Measurements from ENCODE around the gene ASCC3. TPM values are rescaled to one million over a fixed set of nuclear protein-coding genes. Genes with fewer than 3 reads are reported as not detected.

The ASCC3 gene
- total and polyA plus RNA-seq, 12 donors: 3.1 to 46.2 (median 32.4) TPM

DNA sequence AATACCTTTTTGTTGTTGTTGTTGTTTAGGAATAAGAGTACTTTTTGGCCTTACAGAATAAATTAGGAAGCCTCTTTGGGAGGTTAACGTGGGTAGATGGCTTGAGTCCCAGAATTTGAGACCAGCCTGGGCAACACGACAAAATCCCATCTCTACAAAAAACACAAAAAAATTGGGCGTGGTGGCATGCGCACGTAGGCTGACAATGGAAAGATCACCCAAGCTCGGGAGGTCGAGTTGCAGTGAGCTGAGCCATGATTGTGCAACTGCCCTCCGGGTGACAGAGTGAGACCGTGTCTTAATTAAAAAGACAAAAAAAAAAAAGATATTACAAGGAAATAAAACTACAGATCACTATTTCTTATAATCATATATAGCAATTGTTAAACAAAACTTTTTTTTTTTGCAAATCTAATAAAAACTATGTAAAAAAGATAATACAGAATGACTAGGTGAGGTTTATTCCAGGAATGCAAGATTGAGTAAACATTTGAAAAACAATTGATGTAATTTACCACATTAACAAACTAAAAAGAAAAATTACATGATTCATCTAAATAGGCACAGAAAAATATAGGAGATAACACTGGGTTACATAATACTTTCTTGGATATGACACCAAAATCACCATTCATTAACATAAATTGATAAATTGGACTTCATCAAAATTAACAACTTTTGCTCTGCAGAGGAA, 43.6 kb upstream of the ASCC3 start:
- Histone ChIP-seq H3K4me1 (replicated peaks in 1 of 2) (no peaks in the 10 kb centered on the region), H3K27me3 (no peaks in the 10 kb centered on the region), H3K4me3 (no peak overlapping the region), H3K27ac (no peak overlapping the region), H3K9me3 (replicated peaks in 1 of 3) (no peaks in the 10 kb centered on the region), H3K36me3 (replicated peaks in 1 of 2) (no peaks in the 10 kb centered on the region)
- no peak for DNase-seq
- intact Hi-C loops (cut with DNase I): no loop called here
- no peak for TF ChIP-seq POLR2A (IDR thresholded peaks at IDR 0.05)
- TF ChIP-seq, protein P1, sequence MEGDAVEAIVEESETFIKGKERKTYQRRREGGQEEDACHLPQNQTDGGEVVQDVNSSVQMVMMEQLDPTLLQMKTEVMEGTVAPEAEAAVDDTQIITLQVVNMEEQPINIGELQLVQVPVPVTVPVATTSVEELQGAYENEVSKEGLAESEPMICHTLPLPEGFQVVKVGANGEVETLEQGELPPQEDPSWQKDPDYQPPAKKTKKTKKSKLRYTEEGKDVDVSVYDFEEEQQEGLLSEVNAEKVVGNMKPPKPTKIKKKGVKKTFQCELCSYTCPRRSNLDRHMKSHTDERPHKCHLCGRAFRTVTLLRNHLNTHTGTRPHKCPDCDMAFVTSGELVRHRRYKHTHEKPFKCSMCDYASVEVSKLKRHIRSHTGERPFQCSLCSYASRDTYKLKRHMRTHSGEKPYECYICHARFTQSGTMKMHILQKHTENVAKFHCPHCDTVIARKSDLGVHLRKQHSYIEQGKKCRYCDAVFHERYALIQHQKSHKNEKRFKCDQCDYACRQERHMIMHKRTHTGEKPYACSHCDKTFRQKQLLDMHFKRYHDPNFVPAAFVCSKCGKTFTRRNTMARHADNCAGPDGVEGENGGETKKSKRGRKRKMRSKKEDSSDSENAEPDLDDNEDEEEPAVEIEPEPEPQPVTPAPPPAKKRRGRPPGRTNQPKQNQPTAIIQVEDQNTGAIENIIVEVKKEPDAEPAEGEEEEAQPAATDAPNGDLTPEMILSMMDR (IDR thresholded peaks at IDR 0.05): no peak
- WGBS, 4 donors: 79 to 87% (median 85%) methylated on average over 9 of the region's 9 CpGs

DNA sequence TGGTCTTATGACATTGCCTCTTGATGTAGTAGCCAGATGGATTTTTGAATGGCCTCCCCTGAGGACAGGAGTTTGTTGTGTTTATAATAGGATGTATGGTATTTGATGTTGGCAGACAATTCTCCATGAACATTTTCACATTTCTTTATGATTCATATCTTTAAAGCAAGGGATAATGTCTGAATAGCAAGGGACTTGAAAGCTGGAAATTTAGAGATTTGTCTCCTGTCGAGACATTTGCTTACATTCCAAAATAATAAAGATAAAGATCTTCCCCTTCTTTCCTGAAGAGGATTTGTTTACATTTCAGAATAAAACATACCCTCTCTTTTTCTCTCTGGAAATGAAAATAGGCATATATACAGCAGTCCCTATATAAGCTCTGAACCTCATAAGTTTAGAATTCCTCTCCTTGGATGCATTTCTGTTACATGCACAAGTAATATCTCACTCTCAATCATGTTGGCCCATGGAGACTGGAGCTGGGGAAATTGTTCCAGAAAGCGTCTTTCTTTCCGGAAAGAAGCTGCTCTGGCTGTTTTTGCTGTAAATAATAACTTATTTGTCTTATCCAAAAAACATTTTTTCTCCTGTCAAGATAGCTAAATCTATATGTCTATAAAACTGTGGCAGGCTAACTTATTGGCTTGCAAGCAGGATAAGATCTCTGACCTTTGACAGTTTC, 42.5 kb upstream of the ASCC3 start:
- no peak overlapping the region for H3K27ac ChIP-seq
- intact Hi-C loops (cut with DNase I): no loop called here
- no peak for DNase-seq
- no peaks in the 10 kb centered on the region for H3K27me3 ChIP-seq
- H3K4me3 ChIP-seq: no peak overlapping the region
- WGBS, 4 donors: 52 to 70% (median 67%) methylated on average over 3 of the region's 3 CpGs
- H3K36me3 ChIP-seq (replicated peaks in 1 of 2): no peaks in the 10 kb centered on the region
- TF ChIP-seq, protein P1 (IDR thresholded peaks at IDR 0.05): no peak
- no peak for TF ChIP-seq POLR2A (IDR thresholded peaks at IDR 0.05)
- H3K9me3 ChIP-seq (replicated peaks in 1 of 3): no peaks in the 10 kb centered on the region
- H3K4me1 ChIP-seq (replicated peaks in 1 of 2): no peaks in the 10 kb centered on the region

DNA sequence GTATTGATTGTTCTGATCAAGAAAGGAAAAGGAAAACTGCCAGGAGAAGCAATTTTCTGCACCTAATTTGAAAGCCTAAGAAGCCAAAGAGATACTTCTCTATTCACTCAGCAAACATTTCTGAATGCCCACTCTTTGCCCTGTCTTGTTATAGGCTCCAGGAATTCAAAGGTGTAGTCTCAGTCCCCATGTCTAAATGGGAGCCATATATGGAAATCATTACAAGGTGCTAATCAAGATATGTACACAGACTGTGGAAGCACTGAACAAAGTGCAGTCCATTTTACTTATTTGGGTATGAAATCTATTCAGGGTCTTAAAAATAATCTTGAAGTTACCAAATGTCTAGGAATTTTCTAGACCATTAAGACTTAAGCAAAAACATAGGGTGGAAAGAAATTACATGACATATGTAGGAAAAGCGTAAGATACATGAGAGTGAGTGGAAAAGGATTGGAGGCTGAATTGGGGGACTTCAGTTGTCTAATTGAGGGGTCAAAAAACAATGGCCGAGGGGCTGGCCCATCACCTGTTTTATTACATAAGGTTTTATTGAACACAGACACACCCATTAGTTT, 39.0 kb upstream of the ASCC3 start:
- H3K9me3 ChIP-seq (replicated peaks in 1 of 3): no peaks in the 10 kb centered on the region
- no peak for DNase-seq
- H3K27ac ChIP-seq: no peak overlapping the region
- no peaks in the 10 kb centered on the region for H3K4me1 ChIP-seq (replicated peaks in 1 of 2)
- H3K36me3 ChIP-seq (replicated peaks in 1 of 2): no peaks in the 10 kb centered on the region
- TF ChIP-seq POLR2A (IDR thresholded peaks at IDR 0.05): no peak
- TF ChIP-seq, protein P1 (IDR thresholded peaks at IDR 0.05): no peak
- H3K4me3 ChIP-seq: no peak overlapping the region
- intact Hi-C loops (cut with DNase I): no loop called here
- WGBS, 4 donors: 69 to 83% (median 78%) methylated on average over 2 of the region's 2 CpGs
- H3K27me3 ChIP-seq: no peaks in the 10 kb centered on the region

DNA sequence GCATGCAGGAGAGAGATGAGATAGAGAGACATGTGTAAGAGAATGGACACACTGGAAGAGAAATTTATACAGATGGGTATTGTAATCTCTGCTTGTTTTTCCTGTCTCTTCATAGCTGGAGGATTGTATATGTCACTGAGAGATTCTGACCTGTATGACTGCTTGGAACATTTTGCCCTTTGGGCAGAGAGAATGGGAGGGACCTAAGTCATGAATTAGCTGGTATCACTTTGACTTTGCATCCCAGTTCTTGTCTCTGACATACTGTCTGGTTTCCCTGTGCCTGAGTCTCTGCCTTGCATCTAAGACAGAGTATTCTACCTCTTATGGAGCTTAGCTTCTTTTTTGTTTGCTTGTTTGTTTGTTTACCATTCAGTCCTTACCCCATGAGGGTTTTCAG, 37.0 kb upstream of the ASCC3 start:
- no peaks in the 10 kb centered on the region for H3K9me3 ChIP-seq (replicated peaks in 1 of 3)
- H3K27me3 ChIP-seq: no peaks in the 10 kb centered on the region
- TF ChIP-seq, protein P1 (IDR thresholded peaks at IDR 0.05): no peak
- TF ChIP-seq POLR2A (IDR thresholded peaks at IDR 0.05): no peak
- no peak for DNase-seq
- no peak overlapping the region for H3K4me3 ChIP-seq
- H3K27ac ChIP-seq: no peak overlapping the region
- intact Hi-C loops (cut with DNase I): no loop called here
- no peaks in the 10 kb centered on the region for H3K36me3 ChIP-seq (replicated peaks in 1 of 2)
- H3K4me1 ChIP-seq (replicated peaks in 1 of 2): no peaks in the 10 kb centered on the region

Measured in adrenal gland (tissue), 12 donors.